ENCODE measurements around the gene TMEM38B. TPM values are rescaled to one million over a fixed set of nuclear protein-coding genes. Genes with fewer than 3 reads are reported as not detected.

Gene TMEM38B
- total RNA-seq, 1 experiment from 2014 or later: 14.5 TPM

- Histone ChIP-seq H3K56ac (ENCODE audit: insufficient read length, low read depth, low read length) (no peak overlapping the region), H3K27ac (ENCODE audit: insufficient read length, low read depth, low read length) (no peak overlapping the region), H2BK5ac (ENCODE audit: insufficient read length, low read length) (no peak overlapping the region), H3K4me1 (ENCODE audit: insufficient read depth, low read length) (no peaks in the 10 kb centered on the region), H3K27me3 (ENCODE audit: insufficient read depth, low read length) (no peaks in the 10 kb centered on the region), H3K79me2 (ENCODE audit: insufficient read depth, low read length) (no peaks in the 10 kb centered on the region), H3K18ac (ENCODE audit: insufficient read length, low read depth, low read length) (no peak overlapping the region), H4K20me1 (ENCODE audit: control insufficient read depth, insufficient read depth, insufficient read length) (no peaks in the 10 kb centered on the region), H2AK5ac (ENCODE audit: insufficient read length, low read length) (no peak overlapping the region), H3T11ph (ENCODE audit: low read length) (no peak overlapping the region), H3K23ac (ENCODE audit: insufficient read length, low read depth, low read length) (no peak overlapping the region), H2BK20ac (ENCODE audit: low read depth, low read length, poor library complexity, severe bottlenecking) (no peak overlapping the region), H4K5ac (ENCODE audit: insufficient read length, low read depth, low read length) (no peak overlapping the region), H3K9ac (ENCODE audit: extremely low read depth, insufficient read length, low read length) (no peak overlapping the region), H3K4me2 (ENCODE audit: insufficient read depth, insufficient read length, low read length) (no peak overlapping the region), H3K9me3 (ENCODE audit: control insufficient read depth, low read depth, low read length) (no peaks in the 10 kb centered on the region), H2BK120ac (ENCODE audit: low read depth, low read length, poor library complexity, severe bottlenecking) (no peak overlapping the region), H2BK12ac (ENCODE audit: insufficient read length, low read depth, low read length) (no peak overlapping the region), H3K23me2 (ENCODE audit: insufficient read length, low read depth, low read length, poor library complexity, severe bottlenecking) (no peaks in the 10 kb centered on the region), H4K91ac (ENCODE audit: insufficient read length, low read depth, low read length) (no peak overlapping the region), H3K14ac (ENCODE audit: insufficient read depth, low read length) (no peak overlapping the region), H4K8ac (replicated peaks; ENCODE audit: insufficient read length, low read depth, low read length) (no peak overlapping the region), H3K79me1 (ENCODE audit: insufficient read depth, low read depth, low read length, poor library complexity, severe bottlenecking) (no peaks in the 10 kb centered on the region), H3K4ac (ENCODE audit: low read depth, low read length) (no peak overlapping the region), H2AFZ (ENCODE audit: low read length) (no peak overlapping the region), H2BK15ac (ENCODE audit: low read depth, low read length) (no peak overlapping the region)
- DNase-seq: peak; percentile 38
- no peaks in the 10 kb centered on the region; a peak in 1 of 7 replicates for H3K36me3 Mint-ChIP-seq (ENCODE audit: insufficient read depth in 1 of 3, low read depth in 3 of 3)
- WGBS (ENCODE audit: extremely low coverage, insufficient read length, low lambda C conversion rate): no CpG with 5 or more reads among the region's 11 CpGs
- no peak overlapping the region for H3K4me3 Mint-ChIP-seq
- TF ChIP-seq CTCF (conservative IDR thresholded peaks at IDR 0.05): no peak
- H3K9me3 Mint-ChIP-seq: no peaks in the 10 kb centered on the region
- peaks cover 4 to 6% of the 10 kb centered on the region in 2 experiments; a peak in 3 of 4 replicates for H3K4me1 Mint-ChIP-seq
- H3K27me3 Mint-ChIP-seq (ENCODE audit: low read depth): no peaks in the 10 kb centered on the region
- no peak overlapping the region for H3K27ac Mint-ChIP-seq
Measured at GRCh38 chr9:105713260-105714019, 19.1 kb downstream of the TMEM38B start.

Measured in H9 (cell line).